Measurements from ENCODE around the gene RAB6B.

Gene RAB6B

GRCh38 chr3:133894353-133895207 is 1.1 kb downstream of the RAB6B start:
- DNase-seq (ENCODE audit: low read depth in 2 of 2): no peak

GRCh38 chr3:133893683-133894352 is 1.9 kb downstream of the RAB6B start:
- DNase-seq (ENCODE audit: low read depth in 2 of 2): no peak

GRCh38 chr3:133892541-133893231 is 3.0 kb downstream of the RAB6B start:
- no peak for DNase-seq (ENCODE audit: low read depth in 2 of 2)

- no peak for DNase-seq (ENCODE audit: low read depth in 2 of 2)
These were observed 3.9 kb downstream of the RAB6B start for GRCh38 chr3:133891662-133892378.

GRCh38 chr3:133890972-133891644 is 4.6 kb downstream of the RAB6B start:
- no peak for DNase-seq (ENCODE audit: low read depth in 2 of 2)

GRCh38 chr3:133890037-133890436 is 5.6 kb downstream of the RAB6B start:
- no peak for DNase-seq (ENCODE audit: low read depth in 2 of 2)

- no peak for DNase-seq (ENCODE audit: low read depth in 2 of 2)
These were observed 6.8 kb downstream of the RAB6B start for GRCh38 chr3:133888726-133889340.

- no peak for DNase-seq (ENCODE audit: low read depth in 2 of 2)
These were observed 7.6 kb downstream of the RAB6B start for GRCh38 chr3:133887803-133888703.

- DNase-seq (ENCODE audit: low read depth in 2 of 2): no peak
These were observed 8.4 kb downstream of the RAB6B start for GRCh38 chr3:133887074-133887802.

- DNase-seq (ENCODE audit: low read depth in 2 of 2): no peak
These were observed 9.5 kb downstream of the RAB6B start for GRCh38 chr3:133886031-133886722.

- no peak for DNase-seq (ENCODE audit: low read depth in 2 of 2)
These were observed 10.6 kb downstream of the RAB6B start for GRCh38 chr3:133884887-133885711.

GRCh38 chr3:133884054-133884886 is 11.4 kb downstream of the RAB6B start:
- DNase-seq (ENCODE audit: low read depth in 2 of 2): no peak

- no peak for DNase-seq (ENCODE audit: low read depth in 2 of 2)
These were observed 12.0 kb downstream of the RAB6B start for GRCh38 chr3:133883641-133884040.

GRCh38 chr3:133882986-133883586 is 12.6 kb downstream of the RAB6B start:
- DNase-seq (ENCODE audit: low read depth in 2 of 2): no peak

- DNase-seq (ENCODE audit: low read depth in 2 of 2): no peak
These were observed 13.5 kb downstream of the RAB6B start for GRCh38 chr3:133881939-133882825.
